Measurements from ENCODE around the gene BBS1.

Gene BBS1

DNA sequence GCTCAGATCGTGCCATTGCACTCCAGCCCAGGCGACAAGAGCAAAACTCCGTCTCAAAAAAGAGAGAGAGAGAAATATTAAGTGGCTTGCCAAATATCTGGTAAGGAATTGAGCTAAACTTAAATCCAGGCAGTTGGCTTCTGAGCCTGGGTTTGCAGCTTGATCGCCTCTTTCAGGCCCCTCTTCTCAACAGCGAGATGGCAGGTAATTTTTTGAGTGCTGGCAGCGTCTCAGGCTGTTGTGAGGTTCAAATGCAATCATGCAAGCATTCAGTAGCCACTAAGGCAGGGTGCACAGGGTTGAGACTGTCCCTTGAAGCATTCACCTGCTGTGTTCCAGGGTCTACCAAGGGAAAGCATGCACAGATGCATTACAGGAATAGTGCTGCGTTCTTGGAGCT, 58.6 kb downstream of the BBS1 start:
- no peak for TF ChIP-seq EP300 (IDR thresholded peaks at IDR 0.05; ENCODE audit: borderline replicate concordance)
- no peak for TF ChIP-seq YY1 (IDR thresholded peaks at IDR 0.05; ENCODE audit: low read depth)
- no peak for TF ChIP-seq TAF1 (IDR thresholded peaks at IDR 0.05; ENCODE audit: low read depth)

DNA sequence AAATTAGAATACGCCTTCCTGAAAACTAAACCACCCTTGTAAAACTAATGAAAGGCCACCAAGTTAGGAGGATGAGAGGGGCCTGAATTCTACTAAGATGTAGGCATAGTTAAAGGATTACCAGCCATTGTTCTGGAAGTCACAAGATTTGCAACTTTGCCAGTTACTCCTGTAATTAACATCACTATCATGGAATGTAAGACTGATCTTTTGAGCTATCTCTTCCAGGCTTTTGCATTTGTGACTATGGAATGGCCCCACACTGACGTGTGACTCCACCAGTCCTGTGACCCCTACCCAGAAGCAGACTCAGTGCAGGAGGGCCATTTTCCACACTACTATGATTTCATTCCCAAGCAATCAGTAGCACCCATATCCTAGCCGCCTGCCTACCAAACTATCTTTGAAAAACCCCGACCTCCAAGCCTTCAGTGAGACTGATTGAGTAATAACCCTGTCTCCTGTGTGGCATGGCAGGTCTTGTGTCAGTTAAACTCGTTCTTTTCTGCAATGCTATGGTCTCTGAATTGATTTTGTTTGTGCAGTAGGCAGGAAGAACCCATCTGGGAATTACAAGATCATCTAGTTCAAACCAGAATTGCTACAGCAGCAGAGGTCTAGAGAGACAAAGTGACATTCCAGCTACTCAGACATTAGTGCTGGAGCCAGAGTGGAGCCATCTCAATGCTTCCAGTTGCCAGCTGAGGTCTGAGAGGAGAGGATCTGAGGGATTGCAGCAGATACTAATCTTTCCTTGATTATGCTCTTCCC, 59.8 kb downstream of the BBS1 start:
- TF ChIP-seq NFIC (IDR thresholded peaks at IDR 0.05) (no peak), TCF12 (IDR thresholded peaks at IDR 0.05; ENCODE audit: low read depth) (no peak), EP300 (IDR thresholded peaks at IDR 0.05; ENCODE audit: borderline replicate concordance) (no peak), FOXM1 (IDR thresholded peaks at IDR 0.05; ENCODE audit: borderline replicate concordance, low read depth) (no peak), TAF1 (IDR thresholded peaks at IDR 0.05; ENCODE audit: low read depth) (no peak), ZBTB7A (IDR thresholded peaks at IDR 0.05; ENCODE audit: low read depth) (no peak)
- TF ChIP-seq, protein P1, sequence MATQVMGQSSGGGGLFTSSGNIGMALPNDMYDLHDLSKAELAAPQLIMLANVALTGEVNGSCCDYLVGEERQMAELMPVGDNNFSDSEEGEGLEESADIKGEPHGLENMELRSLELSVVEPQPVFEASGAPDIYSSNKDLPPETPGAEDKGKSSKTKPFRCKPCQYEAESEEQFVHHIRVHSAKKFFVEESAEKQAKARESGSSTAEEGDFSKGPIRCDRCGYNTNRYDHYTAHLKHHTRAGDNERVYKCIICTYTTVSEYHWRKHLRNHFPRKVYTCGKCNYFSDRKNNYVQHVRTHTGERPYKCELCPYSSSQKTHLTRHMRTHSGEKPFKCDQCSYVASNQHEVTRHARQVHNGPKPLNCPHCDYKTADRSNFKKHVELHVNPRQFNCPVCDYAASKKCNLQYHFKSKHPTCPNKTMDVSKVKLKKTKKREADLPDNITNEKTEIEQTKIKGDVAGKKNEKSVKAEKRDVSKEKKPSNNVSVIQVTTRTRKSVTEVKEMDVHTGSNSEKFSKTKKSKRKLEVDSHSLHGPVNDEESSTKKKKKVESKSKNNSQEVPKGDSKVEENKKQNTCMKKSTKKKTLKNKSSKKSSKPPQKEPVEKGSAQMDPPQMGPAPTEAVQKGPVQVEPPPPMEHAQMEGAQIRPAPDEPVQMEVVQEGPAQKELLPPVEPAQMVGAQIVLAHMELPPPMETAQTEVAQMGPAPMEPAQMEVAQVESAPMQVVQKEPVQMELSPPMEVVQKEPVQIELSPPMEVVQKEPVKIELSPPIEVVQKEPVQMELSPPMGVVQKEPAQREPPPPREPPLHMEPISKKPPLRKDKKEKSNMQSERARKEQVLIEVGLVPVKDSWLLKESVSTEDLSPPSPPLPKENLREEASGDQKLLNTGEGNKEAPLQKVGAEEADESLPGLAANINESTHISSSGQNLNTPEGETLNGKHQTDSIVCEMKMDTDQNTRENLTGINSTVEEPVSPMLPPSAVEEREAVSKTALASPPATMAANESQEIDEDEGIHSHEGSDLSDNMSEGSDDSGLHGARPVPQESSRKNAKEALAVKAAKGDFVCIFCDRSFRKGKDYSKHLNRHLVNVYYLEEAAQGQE (IDR thresholded peaks at IDR 0.05; ENCODE audit: low read depth), result no peak
- TF ChIP-seq, protein P2, sequence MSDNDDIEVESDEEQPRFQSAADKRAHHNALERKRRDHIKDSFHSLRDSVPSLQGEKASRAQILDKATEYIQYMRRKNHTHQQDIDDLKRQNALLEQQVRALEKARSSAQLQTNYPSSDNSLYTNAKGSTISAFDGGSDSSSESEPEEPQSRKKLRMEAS (IDR thresholded peaks at IDR 0.05), result no peak

DNA sequence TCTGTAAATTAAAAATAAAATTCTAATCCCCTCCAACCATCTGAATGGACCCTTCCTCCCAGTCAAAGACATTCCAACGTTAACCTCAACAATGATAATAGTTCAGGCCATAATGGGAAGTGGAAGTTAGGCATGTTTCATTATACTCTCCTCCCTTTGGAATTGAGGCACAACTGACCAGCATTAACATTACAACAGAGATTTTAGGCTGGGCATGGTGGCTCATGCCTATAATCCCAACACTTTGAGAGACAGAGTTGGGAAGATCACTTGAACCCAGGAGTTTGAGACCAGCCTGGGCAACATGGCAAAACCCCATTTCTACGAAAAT, 60.4 kb downstream of the BBS1 start:
- no peak for TF ChIP-seq TAF1 (IDR thresholded peaks at IDR 0.05; ENCODE audit: low read depth)

DNA sequence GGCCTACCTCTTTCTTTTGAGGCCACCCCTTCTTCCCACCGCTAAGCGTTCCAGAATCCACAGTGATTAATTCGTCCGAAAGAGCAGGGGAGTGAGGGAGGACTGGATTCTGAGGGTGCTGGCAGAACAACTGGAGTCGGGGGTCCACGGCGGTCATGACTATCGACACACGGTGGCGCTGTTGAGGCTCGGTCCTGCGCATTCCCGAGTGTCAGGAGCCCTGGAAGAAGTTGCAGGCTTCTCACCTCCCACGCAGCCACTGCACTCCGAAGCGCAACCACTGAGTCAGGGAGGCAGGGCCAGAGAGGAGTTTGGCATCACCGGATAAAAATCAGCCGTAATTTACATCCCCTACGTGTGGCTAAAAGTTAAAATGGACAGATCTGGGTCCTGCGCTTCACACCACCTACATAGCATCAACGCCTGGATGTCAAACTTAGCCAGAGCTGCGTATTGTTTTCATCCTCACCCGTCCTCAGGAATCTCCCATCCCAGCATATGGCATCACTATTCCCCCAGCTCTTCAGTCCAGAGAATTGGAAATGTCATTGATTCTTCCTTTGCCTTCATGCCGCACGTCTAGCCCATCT, 68.7 kb downstream of the BBS1 start:
- peak; percentile 46; the same call in 1 of the 2 replicates for TF ChIP-seq EGR1 (IDR thresholded peaks at IDR 0.05)
- TF ChIP-seq RAD21 (IDR thresholded peaks at IDR 0.05; ENCODE audit: low read depth), result peak; percentile 73
- no peak for TF ChIP-seq ZBTB7A (IDR thresholded peaks at IDR 0.05; ENCODE audit: low read depth)
- TF ChIP-seq, protein P2 (IDR thresholded peaks at IDR 0.05), result peak; percentile 48
- TF ChIP-seq TEAD4 (IDR thresholded peaks at IDR 0.05), result peak; percentile 7; the same call in 1 of the 2 replicates

DNA sequence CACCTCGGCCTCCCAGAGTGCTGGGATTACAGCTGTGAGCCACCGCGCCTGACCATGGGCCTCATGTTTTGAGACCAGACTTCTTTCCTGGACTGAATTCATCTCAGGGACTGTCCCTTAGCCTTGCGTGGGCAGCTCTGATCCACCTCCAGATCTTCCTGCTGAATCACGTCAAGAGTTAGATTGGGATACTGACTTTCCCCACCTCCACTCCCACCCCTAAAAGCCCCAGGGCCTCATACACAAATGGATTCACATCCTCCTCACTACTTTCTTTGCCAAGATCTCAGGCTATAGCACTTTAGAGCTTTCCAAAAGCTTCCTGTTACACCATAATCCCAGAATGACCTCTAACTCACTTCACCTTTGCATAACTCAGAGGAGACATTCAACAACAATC, 70.4 kb downstream of the BBS1 start:
- no peak for TF ChIP-seq NFIC (IDR thresholded peaks at IDR 0.05)
- TF ChIP-seq TAF1 (IDR thresholded peaks at IDR 0.05; ENCODE audit: low read depth), result no peak
- no peak for TF ChIP-seq EP300 (IDR thresholded peaks at IDR 0.05; ENCODE audit: borderline replicate concordance)
- TF ChIP-seq, protein P1 (IDR thresholded peaks at IDR 0.05; ENCODE audit: low read depth), result no peak
- TF ChIP-seq CREB1 (IDR thresholded peaks at IDR 0.05; ENCODE audit: low read depth), result no peak
- TF ChIP-seq, protein P3, sequence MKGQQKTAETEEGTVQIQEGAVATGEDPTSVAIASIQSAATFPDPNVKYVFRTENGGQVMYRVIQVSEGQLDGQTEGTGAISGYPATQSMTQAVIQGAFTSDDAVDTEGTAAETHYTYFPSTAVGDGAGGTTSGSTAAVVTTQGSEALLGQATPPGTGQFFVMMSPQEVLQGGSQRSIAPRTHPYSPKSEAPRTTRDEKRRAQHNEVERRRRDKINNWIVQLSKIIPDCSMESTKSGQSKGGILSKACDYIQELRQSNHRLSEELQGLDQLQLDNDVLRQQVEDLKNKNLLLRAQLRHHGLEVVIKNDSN (IDR thresholded peaks at IDR 0.05), result no peak
- TF ChIP-seq TEAD4 (IDR thresholded peaks at IDR 0.05), result no peak
- TF ChIP-seq FOXM1 (IDR thresholded peaks at IDR 0.05; ENCODE audit: borderline replicate concordance, low read depth), result no peak
- TF ChIP-seq CEBPB (IDR thresholded peaks at IDR 0.05), result no peak
- TF ChIP-seq YY1 (IDR thresholded peaks at IDR 0.05; ENCODE audit: low read depth), result no peak
- TF ChIP-seq ZBTB7A (IDR thresholded peaks at IDR 0.05; ENCODE audit: low read depth), result no peak
- TF ChIP-seq RAD21 (IDR thresholded peaks at IDR 0.05; ENCODE audit: low read depth), result no peak
- TF ChIP-seq, protein P2 (IDR thresholded peaks at IDR 0.05), result no peak

DNA sequence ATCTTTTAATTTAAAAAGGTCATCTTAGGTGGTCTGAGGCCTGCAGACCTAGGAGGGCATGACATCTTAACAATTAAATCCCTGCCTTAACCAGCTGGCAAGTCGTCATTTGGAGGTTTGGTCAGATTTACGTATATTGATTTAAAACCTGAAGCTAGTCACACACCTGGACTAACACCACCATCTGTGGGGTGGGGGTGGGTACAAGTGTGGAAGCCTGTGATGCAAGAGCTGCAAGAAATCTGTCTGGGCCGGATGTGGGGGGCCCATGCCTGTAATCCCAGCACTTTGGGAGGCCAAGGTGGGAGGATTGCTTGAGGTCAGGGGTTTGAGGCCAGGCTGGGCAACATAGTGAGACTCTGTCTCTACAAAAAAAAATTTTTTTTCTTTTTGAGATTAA, 70.8 kb downstream of the BBS1 start:
- TF ChIP-seq EP300 (IDR thresholded peaks at IDR 0.05; ENCODE audit: borderline replicate concordance) (no peak), CEBPB (IDR thresholded peaks at IDR 0.05) (no peak)
- TF ChIP-seq, protein P1 (IDR thresholded peaks at IDR 0.05; ENCODE audit: low read depth), result no peak

Measured in Ishikawa (cell line).